HG02870 (cell line): ENCODE data around the gene SRSF7.
"Not testable (repeated sequence)": the region's sequence is repeated elsewhere in the genome, so short reads cannot be mapped to it uniquely, and the experiment has no call there.

ENCODE experiments used
- ATAC-seq: cut with Tn5 transposase; IDR thresholded peaks from one replicate; pipeline ENCODE4 v1.9.1; 2021; ENCODE audit warnings: mild to moderate bottlenecking, moderate library complexity; ENCODE audit not compliant: unreplicated experiment

Gene SRSF7

DNA sequence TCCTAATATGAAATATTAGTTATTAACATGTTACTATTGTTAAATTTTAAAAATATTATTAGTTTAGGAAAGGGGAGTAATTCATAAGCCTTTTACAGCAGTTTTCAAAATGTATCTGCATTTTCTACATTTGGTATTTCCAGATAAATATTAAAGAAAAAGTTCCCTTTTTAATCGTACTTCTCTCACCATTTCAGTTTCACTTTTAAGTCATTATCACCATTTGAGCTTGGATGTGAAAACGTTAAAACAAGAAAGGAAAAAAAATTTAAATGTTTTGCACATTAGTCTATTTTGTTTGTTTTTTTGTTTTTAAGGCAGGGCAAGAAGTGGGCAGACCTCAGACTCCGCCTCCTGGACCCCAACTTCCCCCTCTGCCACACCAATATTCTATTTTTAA lies 3.3 kb upstream of the SRSF7 start:
- no peak for ATAC-seq

DNA sequence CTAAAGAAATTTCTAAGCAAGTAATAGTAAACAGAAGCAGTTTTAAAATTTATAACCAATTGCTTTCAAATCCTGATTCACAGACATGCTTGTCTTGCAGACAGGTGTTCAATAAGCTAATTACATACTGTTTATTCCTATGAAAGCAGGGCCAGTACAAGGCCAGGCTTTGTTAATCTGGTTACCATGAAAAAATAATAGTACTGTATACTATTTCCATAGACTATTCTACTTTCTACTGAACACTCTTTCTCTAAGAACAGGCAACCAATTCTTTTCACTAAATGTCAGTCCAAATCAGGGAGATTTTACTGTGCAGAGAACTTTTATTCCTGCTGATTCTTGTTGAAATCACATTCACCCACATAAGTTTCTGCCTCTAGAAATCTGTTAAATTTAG lies 2.9 kb upstream of the SRSF7 start:
- no peak for ATAC-seq

DNA sequence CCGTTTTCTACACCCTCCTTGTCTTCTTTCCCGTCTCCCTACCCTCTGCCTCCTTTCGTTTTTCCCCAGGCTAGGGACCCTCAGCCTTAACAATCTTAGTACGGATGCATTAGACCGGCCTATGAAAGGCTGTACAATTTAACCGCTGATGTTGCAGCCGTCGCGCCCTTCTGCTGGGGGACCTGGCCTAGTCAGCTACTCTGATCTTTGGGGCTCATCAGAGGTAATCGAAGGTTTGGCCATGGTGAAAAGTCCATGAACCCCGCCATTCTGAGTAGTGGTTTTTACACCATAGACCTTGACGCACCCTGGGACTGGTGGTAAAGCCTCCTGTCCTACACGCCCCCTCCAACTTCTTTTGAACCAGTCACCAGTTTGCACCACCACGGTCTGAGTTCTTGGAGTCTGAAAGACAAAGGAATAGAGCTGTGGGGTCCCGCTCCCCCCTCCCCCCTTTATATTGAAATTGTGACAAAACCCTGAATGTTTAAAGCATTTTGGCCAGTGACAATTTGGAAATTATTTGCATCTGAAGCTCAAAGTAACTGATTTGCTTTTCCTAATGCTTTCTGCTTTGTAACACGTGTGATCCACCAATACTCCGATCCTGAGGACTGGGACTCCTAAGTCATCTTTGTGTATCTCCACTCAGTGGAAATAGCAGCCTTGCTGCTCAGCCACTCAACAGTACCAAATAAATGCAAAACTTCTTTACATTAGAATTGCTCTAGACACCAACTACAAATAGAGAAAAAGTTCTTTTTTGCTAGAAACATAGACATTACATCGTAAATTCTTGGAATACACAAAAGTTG lies 642 bp upstream of the SRSF7 start:
- ATAC-seq: peak; percentile 5

DNA sequence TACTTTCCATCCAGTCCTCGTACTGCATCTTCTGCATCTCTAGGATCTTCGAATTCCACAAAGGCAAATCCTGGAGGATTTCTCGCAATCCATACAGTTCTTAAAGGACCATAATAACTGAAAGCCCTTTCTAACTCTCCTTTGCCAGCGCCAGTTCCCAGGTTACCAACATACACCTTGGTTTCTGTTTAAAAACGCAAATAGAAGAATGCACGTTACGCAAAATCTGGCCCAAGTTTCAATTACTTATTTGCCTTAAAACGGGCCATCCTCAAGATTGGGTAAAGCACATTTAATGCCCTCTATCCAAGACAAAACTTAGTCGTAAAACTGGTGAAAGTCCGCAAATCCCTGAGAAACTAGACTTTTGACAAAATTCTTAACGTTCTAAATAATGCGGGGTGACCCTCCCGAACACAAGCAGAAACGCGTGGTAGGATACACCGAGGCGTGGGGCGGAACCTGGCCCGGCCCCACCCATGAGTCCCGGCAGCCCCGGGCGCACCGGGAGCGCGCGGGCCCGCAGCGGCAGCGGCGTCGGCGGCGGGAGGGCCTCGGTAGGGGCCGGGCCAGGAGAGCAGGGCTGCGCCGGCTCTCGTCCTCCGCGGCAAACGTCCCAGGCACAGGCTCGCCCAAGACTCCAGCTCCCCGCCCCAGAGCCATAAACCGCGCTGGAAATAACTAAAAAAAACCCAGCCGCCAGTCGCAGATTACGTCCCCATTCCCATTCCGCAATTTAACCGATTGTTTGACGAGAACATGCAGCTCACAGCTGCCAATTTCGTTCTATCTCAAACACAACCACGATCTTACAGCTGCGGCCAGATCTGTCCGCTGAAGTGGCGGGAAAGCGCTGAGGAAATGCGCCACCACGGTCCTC lies 910 bp downstream of the SRSF7 start:
- ATAC-seq: peak; percentile 28

DNA sequence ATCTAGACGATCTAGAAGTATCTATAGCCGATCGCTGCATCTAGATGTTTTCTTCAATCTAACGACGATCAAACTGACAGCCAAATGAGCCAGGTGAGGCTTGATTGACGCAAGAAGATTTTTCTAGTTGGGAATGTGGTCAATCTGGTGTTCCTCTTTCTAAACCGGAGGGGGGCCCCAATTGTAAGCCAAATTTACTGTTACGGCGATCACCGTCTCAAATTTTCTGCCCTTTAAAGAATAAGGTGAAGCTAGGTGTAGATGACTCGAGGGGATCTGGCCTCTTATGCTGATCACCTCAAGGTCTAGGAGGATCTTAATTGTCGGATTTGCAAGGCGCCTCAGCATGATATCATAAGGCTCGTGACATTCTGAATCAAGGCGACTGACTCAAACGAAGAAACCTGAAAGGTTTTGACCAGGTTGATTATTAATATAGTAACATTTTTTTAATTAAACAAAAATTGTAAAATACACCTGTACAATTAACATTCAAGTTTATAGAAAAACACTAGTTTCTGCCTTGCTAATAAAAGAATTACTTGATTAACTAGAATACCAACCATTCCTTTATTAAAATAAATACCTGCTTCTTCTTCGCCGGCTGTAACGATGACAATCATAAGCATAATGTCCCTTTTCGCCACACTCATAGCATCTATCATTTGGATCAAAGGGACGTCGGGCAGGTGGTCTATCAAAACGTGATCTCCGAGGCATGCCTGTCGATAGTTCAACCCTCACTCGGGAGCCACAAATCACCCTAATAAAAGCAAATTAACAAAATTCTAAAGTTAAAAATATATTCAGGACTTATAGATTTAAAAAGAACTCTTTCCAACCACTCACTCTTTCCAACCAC lies 2.0 kb downstream of the SRSF7 start:
- no peak for ATAC-seq

DNA sequence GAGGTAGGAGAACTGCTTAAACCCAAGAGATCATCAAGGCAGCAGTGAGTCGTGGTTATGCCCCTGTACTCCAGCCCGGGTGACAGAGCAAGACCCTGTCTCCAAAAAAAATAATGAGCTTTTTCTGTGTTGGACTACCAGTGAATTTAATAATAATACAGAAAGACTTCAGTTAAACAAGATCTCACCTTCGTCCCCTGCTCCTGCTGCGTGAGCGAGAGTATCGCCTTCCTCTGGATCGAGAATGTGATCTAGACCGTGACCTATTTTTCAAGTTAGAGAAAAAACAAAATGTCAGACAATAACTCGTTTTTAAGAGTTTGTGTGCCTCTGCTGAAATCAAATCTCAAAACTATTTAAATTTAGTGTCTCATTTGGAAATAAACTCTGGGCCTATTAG lies 2.8 kb downstream of the SRSF7 start:
- no peak for ATAC-seq

DNA sequence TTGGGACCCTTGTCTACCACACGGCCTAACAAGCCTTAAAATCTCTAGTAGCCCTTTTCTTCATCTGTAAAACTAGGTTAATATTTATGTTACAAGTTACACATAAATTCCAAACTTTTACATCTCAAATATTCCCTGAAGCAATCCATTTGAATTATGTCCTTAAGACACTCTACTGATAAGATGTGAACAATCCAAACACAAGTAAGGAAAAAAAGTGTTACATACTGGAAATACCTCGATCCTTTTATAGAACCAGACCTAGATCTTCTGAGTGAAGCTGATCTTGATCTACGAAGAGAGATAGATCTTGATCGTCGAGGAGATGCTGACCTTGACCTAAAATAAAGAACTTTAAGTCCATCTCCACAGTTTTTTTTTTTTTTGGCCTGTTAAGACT lies 3.3 kb downstream of the SRSF7 start:
- no peak for ATAC-seq

DNA sequence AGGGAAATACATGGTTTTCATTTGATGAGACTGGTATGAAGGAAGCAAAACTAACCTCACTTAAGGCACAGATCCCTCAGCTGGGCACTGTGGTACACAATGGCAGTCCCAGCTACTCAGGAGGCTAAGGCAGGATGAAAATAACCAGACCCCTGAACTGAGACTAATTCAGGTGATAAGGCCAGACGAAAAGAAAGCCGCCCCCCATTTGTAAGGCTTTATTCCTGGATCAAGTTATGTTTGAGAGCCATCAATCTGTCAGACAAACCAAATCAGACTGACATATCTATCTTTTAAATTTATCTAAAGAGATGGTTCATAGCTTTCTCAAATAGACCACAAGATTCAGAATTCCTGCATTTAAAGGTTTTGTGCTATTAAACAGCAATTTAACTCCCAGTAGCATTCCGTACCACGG lies 4.1 kb downstream of the SRSF7 start:
- no peak for ATAC-seq

DNA sequence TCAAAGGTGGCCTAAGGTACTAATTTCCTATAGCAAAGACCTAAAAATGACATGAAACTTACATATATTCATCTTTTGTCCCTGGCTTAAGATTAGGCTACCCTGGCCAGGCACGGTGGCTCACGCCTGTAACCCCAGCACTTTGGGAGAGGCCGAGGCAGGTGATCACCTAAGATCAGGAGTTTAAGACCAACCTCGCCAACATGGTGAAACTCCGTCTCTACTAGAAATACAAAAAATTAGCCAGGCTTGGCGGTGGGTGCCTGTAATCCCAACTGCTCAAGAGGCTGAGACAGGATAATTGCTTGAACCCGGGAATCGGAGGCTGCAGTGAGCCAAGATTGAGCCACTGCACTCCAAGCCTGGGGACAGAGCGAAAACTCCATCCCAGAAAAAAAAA lies 5.9 kb downstream of the SRSF7 start:
- ATAC-seq: no peak

DNA sequence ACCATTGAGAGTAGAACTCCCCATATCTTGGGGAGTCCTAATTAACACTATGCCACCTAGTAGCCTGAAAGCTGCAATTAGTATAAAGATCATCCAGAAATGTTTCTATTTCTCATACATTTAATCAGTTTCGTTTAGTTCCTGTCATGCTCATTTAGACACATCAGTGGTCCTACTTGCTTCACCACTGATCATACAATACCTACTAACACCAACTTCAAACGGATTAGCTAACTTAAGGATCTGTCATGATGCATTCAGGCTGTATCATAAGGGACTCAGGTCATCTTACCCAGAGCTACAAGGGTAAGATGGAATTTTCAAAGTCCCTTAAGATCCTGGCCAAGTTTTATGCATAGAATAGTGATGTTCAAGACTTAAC lies 6.8 kb downstream of the SRSF7 start:
- no peak for ATAC-seq

DNA sequence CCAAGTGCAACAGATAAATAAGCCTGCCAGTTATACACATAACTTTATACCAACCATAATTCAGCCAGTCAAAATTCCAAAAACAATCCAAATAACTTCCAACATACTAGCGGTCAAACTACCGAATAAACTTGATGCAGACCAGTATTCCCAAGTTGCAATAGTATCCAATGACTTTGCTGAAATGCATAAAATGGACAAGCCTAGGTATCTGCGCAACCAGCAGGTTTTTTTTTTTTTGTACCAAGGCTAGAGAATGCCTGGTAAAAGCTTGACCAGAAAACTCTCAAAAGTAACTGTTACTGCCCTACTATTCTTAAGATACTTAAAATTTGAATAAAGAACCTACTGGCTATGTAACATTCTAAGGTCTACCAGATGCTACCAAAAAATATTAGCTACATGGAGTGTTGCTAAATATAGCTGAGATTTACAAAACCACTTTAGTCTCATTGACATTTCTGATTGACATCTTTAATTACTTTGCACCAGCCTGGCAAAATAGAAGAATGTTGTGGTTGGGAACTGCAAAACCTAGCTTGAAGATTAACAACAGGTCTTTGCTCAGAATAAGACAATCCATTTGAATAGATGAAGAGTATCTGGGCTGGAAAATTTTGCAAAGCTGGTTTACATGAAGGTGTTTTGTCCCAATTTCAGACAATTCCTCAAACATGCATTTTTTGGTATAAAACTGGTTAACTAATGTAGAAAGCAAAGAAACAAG lies 7.3 kb downstream of the SRSF7 start:
- ATAC-seq: no peak

DNA sequence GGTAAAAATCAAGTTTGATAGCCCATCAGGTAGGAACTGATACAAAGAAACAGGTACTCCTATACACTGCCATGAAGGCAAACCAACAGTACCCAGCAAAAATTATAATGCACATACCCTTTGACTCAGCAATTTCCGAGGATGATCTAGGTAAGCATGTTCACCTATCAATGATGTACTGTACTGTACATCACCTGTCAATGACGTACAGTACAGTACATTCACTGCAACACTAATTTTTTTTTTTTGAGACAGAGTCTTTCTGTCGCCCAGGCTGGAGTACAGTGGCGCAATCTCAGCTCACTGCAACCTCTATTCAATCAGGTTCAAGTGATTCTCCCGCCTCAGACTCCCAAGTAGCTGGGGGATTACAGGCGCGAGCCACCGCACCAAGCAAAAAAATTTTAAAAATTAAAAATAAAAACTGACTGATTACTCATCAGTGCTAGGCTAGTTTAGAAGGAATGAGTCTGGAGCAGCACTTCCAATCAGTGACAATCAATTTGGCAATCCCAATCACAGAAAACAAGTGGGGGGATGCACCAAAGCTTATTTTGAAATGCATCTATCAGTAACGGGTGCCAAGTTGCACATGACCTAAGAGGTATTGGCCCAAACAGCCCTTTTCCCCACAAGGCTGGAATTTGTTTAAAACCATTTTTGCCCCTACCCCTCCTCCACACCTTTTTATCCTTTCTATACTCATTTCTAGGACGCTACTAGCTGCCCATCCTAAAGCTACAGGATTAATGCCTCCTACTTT lies 8.2 kb downstream of the SRSF7 start:
- no peak for ATAC-seq

DNA sequence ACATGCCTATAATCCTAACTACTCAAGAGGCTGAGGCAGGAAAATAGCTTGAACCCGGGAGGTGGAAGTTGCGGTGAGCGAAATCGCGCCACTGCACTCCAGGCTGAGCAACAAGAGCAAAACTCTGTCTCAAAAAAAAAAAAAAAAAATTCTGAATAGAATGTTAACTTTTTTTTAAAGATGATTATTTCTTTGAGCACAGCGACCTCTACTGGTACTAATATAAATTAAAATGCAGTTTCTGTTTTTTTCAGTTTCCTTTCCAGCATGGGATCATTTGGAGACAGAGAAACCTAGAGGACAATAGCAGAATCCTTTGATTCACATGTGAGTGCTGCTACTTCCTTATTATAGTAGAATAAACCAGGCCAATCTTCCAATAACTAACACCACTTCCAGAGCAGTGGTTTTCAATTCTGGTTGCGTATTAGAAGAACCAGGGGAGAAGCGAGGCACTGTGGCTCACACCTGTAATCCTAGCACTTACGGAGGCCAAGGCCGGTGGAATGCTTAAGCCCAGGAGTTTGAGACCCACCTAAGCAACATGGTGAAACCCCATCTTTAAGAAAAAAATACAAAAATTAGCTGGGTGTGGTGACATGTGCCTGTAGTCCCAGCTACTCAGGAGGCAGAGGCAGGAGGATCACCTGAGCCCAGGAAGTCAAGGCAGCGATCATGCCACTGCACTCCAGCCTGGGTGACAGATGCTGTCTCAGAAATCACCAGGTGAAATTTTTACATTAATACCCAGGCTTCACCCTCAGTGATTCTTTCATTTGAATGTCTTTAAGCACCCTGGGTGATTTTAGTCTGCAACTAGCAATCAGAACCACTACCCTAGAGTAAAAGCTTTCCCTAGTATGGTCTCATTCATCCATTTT lies 10.1 kb downstream of the SRSF7 start:
- no peak for ATAC-seq

DNA sequence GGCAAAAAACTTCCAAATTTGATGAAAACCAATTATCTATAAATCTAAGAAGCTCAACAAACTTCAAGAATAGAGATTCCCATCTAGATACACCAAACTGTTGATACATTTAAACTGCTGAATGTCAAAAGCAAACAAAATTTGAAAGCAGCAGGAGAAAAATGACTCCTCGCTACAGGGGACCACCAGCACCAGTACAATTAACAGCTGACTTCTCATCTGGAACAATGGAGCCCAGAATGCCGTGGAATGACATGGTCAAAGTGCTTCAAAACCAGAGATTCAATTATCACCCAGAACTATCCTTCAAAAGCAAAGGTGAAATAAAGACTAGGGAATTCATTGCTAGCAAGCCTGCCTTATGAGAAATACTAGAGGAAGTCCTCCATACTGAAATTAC lies 11.6 kb downstream of the SRSF7 start:
- ATAC-seq: no peak

DNA sequence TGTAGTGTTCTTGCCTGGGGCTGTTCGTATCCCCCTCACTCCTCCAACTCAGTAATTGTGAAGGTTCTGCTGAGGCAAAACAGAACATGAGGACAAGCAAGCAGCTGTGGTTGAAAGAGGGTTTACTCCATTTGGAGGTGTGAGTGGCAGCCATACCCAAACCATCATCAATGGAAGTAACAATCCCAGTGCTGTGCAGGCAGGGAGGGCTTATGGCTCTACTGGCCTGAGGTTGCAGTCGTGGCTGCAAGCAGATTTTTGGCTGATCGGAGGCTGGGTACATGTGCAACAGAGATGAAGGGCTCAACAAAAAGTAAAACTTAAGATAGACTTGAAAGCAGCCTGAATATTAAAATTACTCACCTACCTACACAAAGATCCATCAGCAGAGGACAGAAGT lies 13.2 kb downstream of the SRSF7 start:
- no peak for ATAC-seq

DNA sequence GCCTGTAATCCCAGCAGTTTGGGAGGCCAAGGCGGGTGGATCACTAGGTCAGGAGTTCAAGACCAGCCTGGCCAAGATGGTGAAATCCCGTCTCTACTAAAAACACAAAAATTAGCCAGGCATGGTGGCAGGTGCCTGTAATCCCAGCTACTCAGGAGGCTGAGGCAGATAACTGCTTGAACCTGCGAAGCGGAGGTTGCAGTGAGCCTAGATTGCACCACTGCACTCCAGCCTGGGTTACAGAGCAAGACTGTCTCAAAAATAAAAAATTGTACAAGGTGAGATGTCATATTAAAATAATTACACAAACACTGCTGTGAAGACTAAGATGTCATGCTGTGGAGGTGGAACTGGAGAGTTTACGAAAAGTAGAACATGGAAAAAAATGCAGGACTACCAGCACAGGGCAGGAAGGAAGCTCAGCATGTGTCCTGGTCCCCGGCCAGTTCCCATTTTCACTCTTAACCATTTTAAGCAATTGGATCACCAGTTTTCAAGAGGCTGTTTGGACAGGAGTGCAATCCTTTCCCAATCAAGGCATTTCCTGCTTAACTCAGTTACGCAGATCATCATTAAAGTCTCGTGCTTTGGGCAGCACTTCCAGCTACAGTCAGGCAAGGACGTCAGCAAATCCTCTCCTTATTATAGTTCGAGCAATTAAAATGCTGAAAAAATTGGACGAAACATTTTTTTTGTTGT lies 14.0 kb downstream of the SRSF7 start:
- not testable (repeated sequence) for ATAC-seq

DNA sequence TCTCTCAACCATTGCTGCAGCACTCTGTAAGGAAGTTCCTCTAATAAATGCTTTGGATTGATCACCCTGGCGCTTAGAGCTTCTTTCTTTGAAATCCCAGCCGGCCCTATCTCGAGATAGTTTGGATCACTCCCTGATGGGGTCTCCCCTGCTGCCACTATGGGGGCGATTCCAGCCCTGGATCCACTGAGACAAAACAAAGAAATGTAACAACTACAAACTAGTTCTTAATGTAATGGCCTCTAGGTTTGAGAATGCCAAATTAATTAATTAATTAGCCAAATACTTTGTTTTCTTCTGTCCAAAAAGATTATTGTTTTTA lies 15.2 kb downstream of the SRSF7 start:
- ATAC-seq: no peak

DNA sequence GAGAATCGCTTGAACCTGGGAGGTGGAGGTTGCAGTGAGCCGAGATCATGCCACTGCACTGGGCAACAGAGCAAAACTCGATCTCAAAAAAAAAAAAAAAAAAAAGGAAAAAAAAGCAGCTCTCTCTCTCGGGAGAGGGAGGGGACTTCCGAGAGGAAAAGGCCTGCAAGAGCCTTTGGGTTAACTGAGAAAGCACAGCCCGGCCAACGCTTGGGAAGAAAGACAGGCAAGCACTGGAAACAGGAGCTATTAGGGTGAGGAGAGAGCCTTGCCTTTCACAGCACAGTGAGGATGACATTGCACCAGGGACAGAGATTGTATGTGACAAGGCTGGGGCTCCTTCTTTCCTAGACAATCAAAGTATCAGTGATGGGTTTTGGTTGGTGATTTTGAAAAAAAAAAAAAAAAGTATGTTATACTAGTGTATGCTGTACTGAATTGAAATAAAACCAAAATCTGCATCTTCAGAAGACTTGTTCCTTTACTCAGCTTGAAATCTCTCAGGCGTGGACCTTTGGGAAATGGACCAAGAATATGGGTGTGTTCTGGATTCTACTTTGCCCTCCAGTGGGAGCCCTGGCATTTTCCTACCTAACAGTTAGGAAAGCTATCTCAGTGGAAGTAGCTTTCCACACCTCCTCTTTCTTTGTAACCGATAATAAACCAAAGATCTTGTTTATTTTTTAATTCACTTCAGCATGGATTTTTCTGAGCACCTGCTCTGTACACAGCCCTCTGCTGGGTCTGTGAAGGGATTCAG lies 16.7 kb downstream of the SRSF7 start:
- no peak for ATAC-seq
